CD14-positive monocyte (primary cell): ENCODE results near the gene SLC37A1. TPM values are rescaled to one million over a fixed set of nuclear protein-coding genes. Genes with fewer than 3 reads are reported as not detected.

ENCODE experiments used
- DNase-seq, 3 donors: peaks; one replicate each; pipeline ENCODE4 v3.0.0-alpha.2; 2011 to 2022
- H2AFZ ChIP-seq: 2 replicates; pipeline ENCODE4 v1.6.0; 2012; ENCODE audit warnings: mild to moderate bottlenecking, low read depth, low read length, inconsistent platforms; ENCODE audit not compliant: insufficient read depth, poor library complexity, severe bottlenecking
- H3K27ac ChIP-seq, 2 donors: 1 replicate in 1 of 2; 2 replicates in 1 of 2; pipeline ENCODE4 v1.5.1; 2012 to 2013; ENCODE audit warnings: low read length in 2 of 2, control low read depth in 1 of 2, inconsistent platforms in 1 of 2, low read depth in 1 of 2, mild to moderate bottlenecking in 1 of 2
- H3K27me3 ChIP-seq, 2 donors: one replicate each; pipeline versions ENCODE4 v1.6.0 to v1.6.1; 2011 to 2013; ENCODE audit warnings: low read length in 2 of 2; ENCODE audit not compliant: control insufficient read depth in 2 of 2, insufficient read depth in 2 of 2
- H3K36me3 ChIP-seq, 2 donors: replicated peaks in 1 of 2; 1 replicate in 1 of 2; 2 replicates in 1 of 2; pipeline versions ENCODE4 v1.5.1 to v1.6.1; 2012 to 2013; ENCODE audit warnings: low read length in 2 of 2, control low read depth in 1 of 2, inconsistent platforms in 1 of 2, mild to moderate bottlenecking in 1 of 2; ENCODE audit not compliant: insufficient read depth in 2 of 2, control insufficient read depth in 1 of 2
- H3K4me1 ChIP-seq, 2 donors: 1 replicate in 1 of 2; 2 replicates in 1 of 2; pipeline versions ENCODE4 v1.5.1 to v1.6.1; 2012 to 2013; ENCODE audit warnings: low read length in 2 of 2, control low read depth in 1 of 2, inconsistent platforms in 1 of 2, mild to moderate bottlenecking in 1 of 2, moderate library complexity in 1 of 2; ENCODE audit not compliant: insufficient read depth in 2 of 2, control insufficient read depth in 1 of 2
- H3K4me2 ChIP-seq: replicated peaks from 2 replicates; pipeline ENCODE3; 2012; ENCODE audit warnings: low read length, moderate library complexity, mild to moderate bottlenecking; ENCODE audit not compliant: poor library complexity, severe bottlenecking; ENCODE audit errors: extremely low read depth
- H3K4me3 ChIP-seq, 3 experiments: fragments of 200-600 bp in 1 of 3; sonication (generic) in 1 of 3; replicated peaks in 1 of 3; 1 replicate in 2 of 3; 2 replicates in 1 of 3; pipeline ENCODE4 v1.5.1; 2011 to 2013; ENCODE audit warnings: low read length in 3 of 3, mild to moderate bottlenecking in 3 of 3, control low read depth in 2 of 3, low read depth in 2 of 3, inconsistent platforms in 1 of 3, moderate library complexity in 1 of 3
- H3K79me2 ChIP-seq: 2 replicates; pipeline ENCODE4 v1.6.0; 2012; ENCODE audit warnings: mild to moderate bottlenecking, control low read depth, inconsistent platforms, low read length, moderate library complexity; ENCODE audit not compliant: insufficient read depth
- H3K9ac ChIP-seq: 2 replicates; pipeline ENCODE4 v1.6.0; 2017; ENCODE audit warnings: low read length, mild to moderate bottlenecking; ENCODE audit not compliant: insufficient read depth, poor library complexity, severe bottlenecking
- H3K9me3 ChIP-seq, 2 donors: replicated peaks in 1 of 2; 1 replicate in 1 of 2; 2 replicates in 1 of 2; pipeline versions ENCODE4 v1.5.1 to v1.6.1; 2012 to 2013; ENCODE audit warnings: low read length in 2 of 2, control low read depth in 1 of 2; ENCODE audit not compliant: control insufficient read depth in 1 of 2, insufficient read depth in 1 of 2
- H4K20me1 ChIP-seq: 2 replicates; pipeline ENCODE4 v1.6.0; 2012; ENCODE audit warnings: mild to moderate bottlenecking, low read length, control low read depth, moderate library complexity; ENCODE audit not compliant: insufficient read depth
- H3K27ac Mint-ChIP-seq, 7 donors: one replicate each; pipeline ENCODE4 v1.8.0; 2020; ENCODE audit warnings: mild to moderate bottlenecking in 7 of 7, mixed read lengths in 7 of 7, moderate library complexity in 6 of 7, inconsistent platforms in 2 of 7
- H3K27me3 Mint-ChIP-seq, 3 donors: one replicate each; pipeline ENCODE4 v1.8.0; 2021 to 2022; ENCODE audit warnings: low read depth in 3 of 3, mild to moderate bottlenecking in 3 of 3, mixed read lengths in 3 of 3, moderate library complexity in 3 of 3, inconsistent platforms in 1 of 3
- H3K36me3 Mint-ChIP-seq, 2 donors: one replicate each; pipeline ENCODE4 v1.8.0; 2020; ENCODE audit warnings: mixed read lengths in 2 of 2, inconsistent platforms in 1 of 2, mild to moderate bottlenecking in 1 of 2
- H3K4me1 Mint-ChIP-seq: one replicate; pipeline ENCODE4 v1.8.0; 2020; ENCODE audit warnings: mild to moderate bottlenecking, mixed read lengths
- H3K4me3 Mint-ChIP-seq, 2 donors: one replicate each; pipeline ENCODE4 v1.8.0; 2020; ENCODE audit warnings: mild to moderate bottlenecking in 2 of 2, mixed read lengths in 2 of 2, moderate library complexity in 1 of 2
- H3K9me3 Mint-ChIP-seq, 7 donors: one replicate each; pipeline ENCODE4 v1.8.0; 2020 to 2022; ENCODE audit warnings: mixed read lengths in 7 of 7, mild to moderate bottlenecking in 6 of 7, moderate library complexity in 6 of 7, inconsistent platforms in 2 of 7
- WGBS: methylation state at CpG from one replicate; pipeline ENCODE4 v1.1.5; 2013; ENCODE audit warnings: missing lambda C conversion rate; ENCODE audit not compliant: insufficient coverage; 5-methylcytosine and 5-hydroxymethylcytosine counted together
- intact Hi-C, 2 donors: fragments of 100-400 bp; cut with micrococcal nuclease; formaldehyde crosslinking; loops; one replicate each; pipeline versions ENCODE4 v1.15.0 to v1.15.1; 2023
- polyA plus RNA-seq, 3 donors: library from polyadenylated mRNA; depleted of rRNA in 1 of 3; unstranded in 2 of 3; stranded (reverse) in 1 of 3; fragments of 300-500 nt in 2 of 3; fragments of >200 nt in 1 of 3; fragmentation: Illumina TruSeq in 2 of 3; gene quantifications; 1 replicate in 2 of 3; 2 replicates in 1 of 3; pipeline ENCODE4 v1.2.3, GENCODE V29; 2012 to 2021
- TF ChIP-seq, protein P1 (sequence below): fragments of 200-600 bp; IDR thresholded peaks from one replicate; pipeline ENCODE4 v1.8.0; 2022; ENCODE audit warnings: antibody characterized with exemption, mild to moderate bottlenecking

Gene SLC37A1
- polyA plus RNA-seq, 3 donors = 2.7 to 12.4 (median 4.3) TPM

DNA sequence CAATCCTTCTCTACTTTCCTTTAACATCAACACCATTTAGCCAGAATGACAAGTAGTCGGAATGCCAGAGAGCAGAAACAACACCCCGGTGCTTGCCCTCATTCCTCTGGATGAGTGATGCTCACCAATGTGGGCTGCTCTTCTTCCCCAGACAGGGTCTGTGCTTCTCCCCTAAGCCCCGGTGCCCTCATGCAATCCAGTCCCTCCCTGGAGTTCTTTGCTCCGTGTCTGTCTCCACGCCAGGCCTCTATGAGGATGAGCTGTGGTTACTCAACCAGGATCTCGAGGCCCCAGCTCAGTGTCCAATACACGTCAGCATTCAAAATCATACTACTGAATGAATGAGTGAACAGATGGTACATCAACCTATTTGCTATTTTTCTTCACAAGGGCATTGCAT is 110.0 kb downstream of the SLC37A1 start:
- no peak overlapping the region for H3K4me2 ChIP-seq
- no peak overlapping the region for H3K9ac ChIP-seq
- Mint-ChIP-seq H3K4me3 (no peak overlapping the region), H3K27ac (peak overlapping the region in 1 of 7 donors; percentile 68), H3K36me3 (no peaks in the 10 kb centered on the region), H3K4me1 (no peaks in the 10 kb centered on the region), H3K9me3 (no peaks in the 10 kb centered on the region), H3K27me3 (peaks cover 2 to 9% (median 8%) of the 10 kb centered on the region in 3 donors)
- no peak overlapping the region for H3K4me3 ChIP-seq
- H3K27me3 ChIP-seq = no peaks in the 10 kb centered on the region
- intact Hi-C loops = no loop called here
- no peak overlapping the region for H3K27ac ChIP-seq
- no peaks in the 10 kb centered on the region for H3K9me3 ChIP-seq
- DNase-seq = no peak
- H3K79me2 ChIP-seq = no peaks in the 10 kb centered on the region
- WGBS = 100% methylated on average over 2 of the region's 7 CpGs
- no peaks in the 10 kb centered on the region for H4K20me1 ChIP-seq
- TF ChIP-seq, protein P1, sequence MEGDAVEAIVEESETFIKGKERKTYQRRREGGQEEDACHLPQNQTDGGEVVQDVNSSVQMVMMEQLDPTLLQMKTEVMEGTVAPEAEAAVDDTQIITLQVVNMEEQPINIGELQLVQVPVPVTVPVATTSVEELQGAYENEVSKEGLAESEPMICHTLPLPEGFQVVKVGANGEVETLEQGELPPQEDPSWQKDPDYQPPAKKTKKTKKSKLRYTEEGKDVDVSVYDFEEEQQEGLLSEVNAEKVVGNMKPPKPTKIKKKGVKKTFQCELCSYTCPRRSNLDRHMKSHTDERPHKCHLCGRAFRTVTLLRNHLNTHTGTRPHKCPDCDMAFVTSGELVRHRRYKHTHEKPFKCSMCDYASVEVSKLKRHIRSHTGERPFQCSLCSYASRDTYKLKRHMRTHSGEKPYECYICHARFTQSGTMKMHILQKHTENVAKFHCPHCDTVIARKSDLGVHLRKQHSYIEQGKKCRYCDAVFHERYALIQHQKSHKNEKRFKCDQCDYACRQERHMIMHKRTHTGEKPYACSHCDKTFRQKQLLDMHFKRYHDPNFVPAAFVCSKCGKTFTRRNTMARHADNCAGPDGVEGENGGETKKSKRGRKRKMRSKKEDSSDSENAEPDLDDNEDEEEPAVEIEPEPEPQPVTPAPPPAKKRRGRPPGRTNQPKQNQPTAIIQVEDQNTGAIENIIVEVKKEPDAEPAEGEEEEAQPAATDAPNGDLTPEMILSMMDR = no peak
- H3K36me3 ChIP-seq = no peaks in the 10 kb centered on the region
- H3K4me1 ChIP-seq = no peaks in the 10 kb centered on the region
- H2AFZ ChIP-seq = no peak overlapping the region

DNA sequence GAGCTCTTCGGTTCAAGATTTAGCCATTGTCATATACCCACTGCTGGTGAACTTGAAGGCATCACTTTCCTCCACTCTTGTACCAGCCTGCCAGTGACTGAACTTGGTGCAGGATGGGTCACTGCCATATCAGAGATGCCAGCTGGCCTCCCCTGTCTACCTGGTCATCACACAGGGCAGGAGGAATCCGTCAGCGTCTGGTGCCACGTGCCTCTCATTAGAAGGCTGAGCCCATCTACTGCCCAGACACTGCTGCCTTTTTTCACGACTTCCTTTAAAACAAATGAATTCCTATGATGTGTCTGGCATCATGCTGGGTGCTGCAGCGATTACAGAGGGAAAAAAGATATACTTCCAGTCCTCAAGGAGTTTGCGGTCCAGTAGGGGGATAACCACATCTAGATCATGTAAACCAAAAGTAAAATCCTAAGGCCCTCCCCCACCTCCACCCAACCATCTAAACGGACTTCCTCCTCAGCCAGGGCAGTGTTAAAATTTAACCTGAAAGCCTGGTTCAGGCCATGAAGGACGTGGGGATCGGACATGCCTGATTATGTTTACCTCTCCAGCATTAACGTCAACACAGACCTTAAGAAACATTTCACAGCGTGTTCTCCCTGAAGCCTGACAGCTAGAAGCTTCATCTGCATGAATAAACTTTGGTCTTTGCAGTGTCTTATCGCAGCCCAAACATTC is 110.6 kb downstream of the SLC37A1 start:
- Mint-ChIP-seq H3K4me1 (no peaks in the 10 kb centered on the region), H3K27ac (no peak overlapping the region)
- H3K27me3 ChIP-seq = no peaks in the 10 kb centered on the region

More for the DNA sequence above, 110.6 kb downstream of the SLC37A1 start:
- Histone ChIP-seq H3K36me3 (no peaks in the 10 kb centered on the region), H3K9ac (no peak overlapping the region), H4K20me1 (no peaks in the 10 kb centered on the region), H3K4me3 (no peak overlapping the region), H2AFZ (no peak overlapping the region), H3K4me1 (no peaks in the 10 kb centered on the region), H3K79me2 (no peaks in the 10 kb centered on the region), H3K27ac (no peak overlapping the region), H3K4me2 (no peak overlapping the region), H3K9me3 (no peaks in the 10 kb centered on the region)
- WGBS = 61% methylated on average over 7 of the region's 13 CpGs
- Mint-ChIP-seq H3K4me3 (no peak overlapping the region), H3K36me3 (no peaks in the 10 kb centered on the region), H3K27me3 (peaks cover 2 to 9% (median 8%) of the 10 kb centered on the region in 3 donors), H3K9me3 (no peaks in the 10 kb centered on the region)
- intact Hi-C loops = no loop called here
- no peak for DNase-seq
- TF ChIP-seq, protein P1 = no peak
